CD14-positive monocyte (primary cell): ENCODE data around the gene FBXW4. TPM values are rescaled to one million over a fixed set of nuclear protein-coding genes. Genes with fewer than 3 reads are reported as not detected.

ENCODE experiments used
- DNase-seq, 3 donors: peaks; one replicate each; pipeline ENCODE4 v3.0.0-alpha.2; 2011 to 2022
- H2AFZ ChIP-seq: 2 replicates; pipeline ENCODE4 v1.6.0; 2012; ENCODE audit warnings: mild to moderate bottlenecking, low read depth, low read length, inconsistent platforms; ENCODE audit not compliant: insufficient read depth, poor library complexity, severe bottlenecking
- H3K27ac ChIP-seq, 2 donors: 1 replicate in 1 of 2; 2 replicates in 1 of 2; pipeline ENCODE4 v1.5.1; 2012 to 2013; ENCODE audit warnings: low read length in 2 of 2, control low read depth in 1 of 2, inconsistent platforms in 1 of 2, low read depth in 1 of 2, mild to moderate bottlenecking in 1 of 2
- H3K27me3 ChIP-seq, 2 donors: one replicate each; pipeline versions ENCODE4 v1.6.0 to v1.6.1; 2011 to 2013; ENCODE audit warnings: low read length in 2 of 2; ENCODE audit not compliant: control insufficient read depth in 2 of 2, insufficient read depth in 2 of 2
- H3K36me3 ChIP-seq, 2 donors: replicated peaks in 1 of 2; 1 replicate in 1 of 2; 2 replicates in 1 of 2; pipeline versions ENCODE4 v1.5.1 to v1.6.1; 2012 to 2013; ENCODE audit warnings: low read length in 2 of 2, control low read depth in 1 of 2, inconsistent platforms in 1 of 2, mild to moderate bottlenecking in 1 of 2; ENCODE audit not compliant: insufficient read depth in 2 of 2, control insufficient read depth in 1 of 2
- H3K4me1 ChIP-seq, 2 donors: 1 replicate in 1 of 2; 2 replicates in 1 of 2; pipeline versions ENCODE4 v1.5.1 to v1.6.1; 2012 to 2013; ENCODE audit warnings: low read length in 2 of 2, control low read depth in 1 of 2, inconsistent platforms in 1 of 2, mild to moderate bottlenecking in 1 of 2, moderate library complexity in 1 of 2; ENCODE audit not compliant: insufficient read depth in 2 of 2, control insufficient read depth in 1 of 2
- H3K4me2 ChIP-seq: replicated peaks from 2 replicates; pipeline ENCODE3; 2012; ENCODE audit warnings: low read length, moderate library complexity, mild to moderate bottlenecking; ENCODE audit not compliant: poor library complexity, severe bottlenecking; ENCODE audit errors: extremely low read depth
- H3K4me3 ChIP-seq, 3 experiments: fragments of 200-600 bp in 1 of 3; sonication (generic) in 1 of 3; replicated peaks in 1 of 3; 1 replicate in 2 of 3; 2 replicates in 1 of 3; pipeline ENCODE4 v1.5.1; 2011 to 2013; ENCODE audit warnings: low read length in 3 of 3, mild to moderate bottlenecking in 3 of 3, control low read depth in 2 of 3, low read depth in 2 of 3, inconsistent platforms in 1 of 3, moderate library complexity in 1 of 3
- H3K79me2 ChIP-seq: 2 replicates; pipeline ENCODE4 v1.6.0; 2012; ENCODE audit warnings: mild to moderate bottlenecking, control low read depth, inconsistent platforms, low read length, moderate library complexity; ENCODE audit not compliant: insufficient read depth
- H3K9ac ChIP-seq: 2 replicates; pipeline ENCODE4 v1.6.0; 2017; ENCODE audit warnings: low read length, mild to moderate bottlenecking; ENCODE audit not compliant: insufficient read depth, poor library complexity, severe bottlenecking
- H3K9me3 ChIP-seq, 2 donors: replicated peaks in 1 of 2; 1 replicate in 1 of 2; 2 replicates in 1 of 2; pipeline versions ENCODE4 v1.5.1 to v1.6.1; 2012 to 2013; ENCODE audit warnings: low read length in 2 of 2, control low read depth in 1 of 2; ENCODE audit not compliant: control insufficient read depth in 1 of 2, insufficient read depth in 1 of 2
- H4K20me1 ChIP-seq: 2 replicates; pipeline ENCODE4 v1.6.0; 2012; ENCODE audit warnings: mild to moderate bottlenecking, low read length, control low read depth, moderate library complexity; ENCODE audit not compliant: insufficient read depth
- H3K27ac Mint-ChIP-seq, 7 donors: one replicate each; pipeline ENCODE4 v1.8.0; 2020; ENCODE audit warnings: mild to moderate bottlenecking in 7 of 7, mixed read lengths in 7 of 7, moderate library complexity in 6 of 7, inconsistent platforms in 2 of 7
- H3K27me3 Mint-ChIP-seq, 3 donors: one replicate each; pipeline ENCODE4 v1.8.0; 2021 to 2022; ENCODE audit warnings: low read depth in 3 of 3, mild to moderate bottlenecking in 3 of 3, mixed read lengths in 3 of 3, moderate library complexity in 3 of 3, inconsistent platforms in 1 of 3
- H3K36me3 Mint-ChIP-seq, 2 donors: one replicate each; pipeline ENCODE4 v1.8.0; 2020; ENCODE audit warnings: mixed read lengths in 2 of 2, inconsistent platforms in 1 of 2, mild to moderate bottlenecking in 1 of 2
- H3K4me1 Mint-ChIP-seq: one replicate; pipeline ENCODE4 v1.8.0; 2020; ENCODE audit warnings: mild to moderate bottlenecking, mixed read lengths
- H3K4me3 Mint-ChIP-seq, 2 donors: one replicate each; pipeline ENCODE4 v1.8.0; 2020; ENCODE audit warnings: mild to moderate bottlenecking in 2 of 2, mixed read lengths in 2 of 2, moderate library complexity in 1 of 2
- H3K9me3 Mint-ChIP-seq, 7 donors: one replicate each; pipeline ENCODE4 v1.8.0; 2020 to 2022; ENCODE audit warnings: mixed read lengths in 7 of 7, mild to moderate bottlenecking in 6 of 7, moderate library complexity in 6 of 7, inconsistent platforms in 2 of 7
- WGBS: methylation state at CpG from one replicate; pipeline ENCODE4 v1.1.5; 2013; ENCODE audit warnings: missing lambda C conversion rate; ENCODE audit not compliant: insufficient coverage; 5-methylcytosine and 5-hydroxymethylcytosine counted together
- intact Hi-C, 2 donors: fragments of 100-400 bp; cut with micrococcal nuclease; formaldehyde crosslinking; loops; one replicate each; pipeline versions ENCODE4 v1.15.0 to v1.15.1; 2023
- polyA plus RNA-seq, 3 donors: library from polyadenylated mRNA; depleted of rRNA in 1 of 3; unstranded in 2 of 3; stranded (reverse) in 1 of 3; fragments of 300-500 nt in 2 of 3; fragments of >200 nt in 1 of 3; fragmentation: Illumina TruSeq in 2 of 3; gene quantifications; 1 replicate in 2 of 3; 2 replicates in 1 of 3; pipeline ENCODE4 v1.2.3, GENCODE V29; 2012 to 2021
- TF ChIP-seq, protein P1 (sequence below): fragments of 200-600 bp; IDR thresholded peaks from one replicate; pipeline ENCODE4 v1.8.0; 2022; ENCODE audit warnings: antibody characterized with exemption, mild to moderate bottlenecking

Gene FBXW4
- polyA plus RNA-seq, 3 donors: 1.1 to 30.8 (median 1.8) TPM

GRCh38 chr10:101710793-101711192 is 15.8 kb upstream of the FBXW4 start:
- no peak overlapping the region for H3K27ac ChIP-seq
- H3K27me3 ChIP-seq: peaks cover 4 to 20% of the 10 kb centered on the region in 2 donors
- no peak overlapping the region for H3K9ac ChIP-seq
- Mint-ChIP-seq H3K4me3 (no peak overlapping the region), H3K9me3 (no peaks in the 10 kb centered on the region), H3K36me3 (no peaks in the 10 kb centered on the region), H3K4me1 (peaks cover 4% of the 10 kb centered on the region), H3K27ac (no peak overlapping the region), H3K27me3 (peaks cover 24 to 32% (median 25%) of the 10 kb centered on the region in 3 donors)
- intact Hi-C loops: no loop called here
- H4K20me1 ChIP-seq: no peaks in the 10 kb centered on the region
- no CpG with 5 or more reads among the region's 2 CpGs for WGBS
- H3K9me3 ChIP-seq: no peaks in the 10 kb centered on the region
- H3K79me2 ChIP-seq: no peaks in the 10 kb centered on the region
- H3K4me1 ChIP-seq: no peaks in the 10 kb centered on the region
- TF ChIP-seq, protein P1, sequence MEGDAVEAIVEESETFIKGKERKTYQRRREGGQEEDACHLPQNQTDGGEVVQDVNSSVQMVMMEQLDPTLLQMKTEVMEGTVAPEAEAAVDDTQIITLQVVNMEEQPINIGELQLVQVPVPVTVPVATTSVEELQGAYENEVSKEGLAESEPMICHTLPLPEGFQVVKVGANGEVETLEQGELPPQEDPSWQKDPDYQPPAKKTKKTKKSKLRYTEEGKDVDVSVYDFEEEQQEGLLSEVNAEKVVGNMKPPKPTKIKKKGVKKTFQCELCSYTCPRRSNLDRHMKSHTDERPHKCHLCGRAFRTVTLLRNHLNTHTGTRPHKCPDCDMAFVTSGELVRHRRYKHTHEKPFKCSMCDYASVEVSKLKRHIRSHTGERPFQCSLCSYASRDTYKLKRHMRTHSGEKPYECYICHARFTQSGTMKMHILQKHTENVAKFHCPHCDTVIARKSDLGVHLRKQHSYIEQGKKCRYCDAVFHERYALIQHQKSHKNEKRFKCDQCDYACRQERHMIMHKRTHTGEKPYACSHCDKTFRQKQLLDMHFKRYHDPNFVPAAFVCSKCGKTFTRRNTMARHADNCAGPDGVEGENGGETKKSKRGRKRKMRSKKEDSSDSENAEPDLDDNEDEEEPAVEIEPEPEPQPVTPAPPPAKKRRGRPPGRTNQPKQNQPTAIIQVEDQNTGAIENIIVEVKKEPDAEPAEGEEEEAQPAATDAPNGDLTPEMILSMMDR: no peak
- no peak for DNase-seq
- no peak overlapping the region for H2AFZ ChIP-seq
- no peak overlapping the region for H3K4me3 ChIP-seq
- no peaks in the 10 kb centered on the region for H3K36me3 ChIP-seq
- no peak overlapping the region for H3K4me2 ChIP-seq

DNA sequence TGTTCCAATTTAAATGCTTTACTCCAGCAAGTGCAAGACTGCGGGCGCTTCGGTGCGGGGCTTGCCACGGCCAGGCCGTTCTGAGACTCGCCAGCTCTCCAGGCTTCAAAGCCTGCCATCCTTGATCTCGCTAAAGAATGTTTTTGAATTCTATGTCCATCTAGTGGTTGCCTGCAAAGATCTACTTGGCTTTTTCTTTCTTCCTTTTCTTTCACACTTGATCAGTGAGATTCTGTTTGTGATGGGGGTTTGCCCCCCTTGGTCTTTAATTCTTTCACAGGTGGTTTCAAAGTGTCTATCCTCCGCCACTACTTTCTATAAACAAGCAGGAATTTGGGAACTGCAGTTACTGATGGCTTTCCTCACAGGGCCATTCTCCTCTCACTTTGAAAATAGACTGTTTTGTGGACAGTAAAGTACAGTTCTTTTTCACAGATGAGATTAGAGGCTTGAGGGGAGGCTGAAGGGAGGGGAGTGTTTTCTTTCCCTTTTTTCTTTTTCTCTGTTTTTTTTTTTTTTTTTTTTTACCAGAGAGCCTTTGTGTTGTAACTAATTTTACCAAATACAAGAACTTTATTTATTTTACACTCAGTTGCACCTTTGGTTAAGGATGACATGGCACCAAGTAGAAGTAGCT is 15.2 kb upstream of the FBXW4 start:
- peak overlapping the region; percentile 4 for H3K9ac ChIP-seq
- no peak overlapping the region for H3K27ac ChIP-seq
- intact Hi-C loops: no loop called here
- TF ChIP-seq, protein P1: no peak
- Mint-ChIP-seq H3K27me3 (peaks cover 24 to 29% (median 25%) of the 10 kb centered on the region in 3 donors), H3K27ac (no peak overlapping the region), H3K9me3 (no peaks in the 10 kb centered on the region), H3K4me1 (peaks cover 4% of the 10 kb centered on the region), H3K4me3 (peak overlapping the region; percentile 34 to 61), H3K36me3 (no peaks in the 10 kb centered on the region)
- H3K4me1 ChIP-seq: no peaks in the 10 kb centered on the region
- WGBS: 23% methylated on average over 7 of the region's 9 CpGs
- H2AFZ ChIP-seq: peak overlapping the region; percentile 59
- no peak overlapping the region for H3K4me3 ChIP-seq
- no peaks in the 10 kb centered on the region for H3K79me2 ChIP-seq
- no peaks in the 10 kb centered on the region for H3K9me3 ChIP-seq
- H3K27me3 ChIP-seq: peaks cover 4 to 20% of the 10 kb centered on the region in 2 donors
- no peaks in the 10 kb centered on the region for H4K20me1 ChIP-seq
- H3K36me3 ChIP-seq: no peaks in the 10 kb centered on the region
- H3K4me2 ChIP-seq: peak overlapping the region; percentile 8
- no peak for DNase-seq
